PC-9 (cell line): Measurements from ENCODE around the gene ARHGAP22. TPM values are rescaled to one million over a fixed set of nuclear protein-coding genes. Genes with fewer than 3 reads are reported as not detected.

Experiments used
- BruUV-seq: library from RNA; stranded (reverse); fragments of 400-500 nt; replicated peaks from 2 replicates; lab custom pipeline; 2021; lab: Mats Ljungman, UMichigan
- CTCF ChIA-PET: fragments of 300-600 bp; sonication (Branson Sonifier 250); formaldehyde crosslinking; loops from one replicate; lab custom pipeline; 2022; ENCODE audit warnings: antibody characterized with exemption; lab: Charles Lee
- POLR2A ChIA-PET: fragments of 300-600 bp; sonication (Branson Sonifier 250); formaldehyde crosslinking; loops from one replicate; lab custom pipeline; 2022; ENCODE audit warnings: antibody characterized with exemption; ENCODE audit not compliant: unreplicated experiment; lab: Charles Lee
- DNase-seq, 2 experiments: peaks; one replicate each; pipeline versions ENCODE4 v3.0.0 to v3.0.0-alpha.2; 2015 to 2022; ENCODE audit warnings: mixed read lengths in 1 of 2
- H2AFZ ChIP-seq: fragments of 200-600 bp; sonication (generic); 2 replicates; pipeline ENCODE4 v1.8.1; 2017; ENCODE audit warnings: antibody characterized with exemption
- H3F3A ChIP-seq: fragments of 200-600 bp; sonication (generic); 2 replicates; pipeline ENCODE4 v1.8.1; 2017; ENCODE audit warnings: antibody characterized with exemption, mild to moderate bottlenecking, low read depth; ENCODE audit not compliant: insufficient read depth
- H3K27ac ChIP-seq: fragments of 200-600 bp; sonication (generic); 2 replicates; pipeline ENCODE4 v1.6.1; 2016; ENCODE audit warnings: mixed run types
- H3K27me3 ChIP-seq: fragments of 200-600 bp; sonication (generic); 2 replicates; pipeline ENCODE4 v1.6.1; 2016; ENCODE audit warnings: low read depth, mixed run types; ENCODE audit not compliant: insufficient read depth
- H3K36me3 ChIP-seq: fragments of 200-600 bp; sonication (generic); 2 replicates; pipeline ENCODE4 v1.6.1; 2016; ENCODE audit warnings: low read depth, mixed run types
- H3K4me1 ChIP-seq: fragments of 200-600 bp; sonication (generic); replicated peaks from 2 replicates; pipeline ENCODE4 v1.6.1; 2016; ENCODE audit warnings: mixed run types; ENCODE audit not compliant: insufficient read depth
- H3K4me2 ChIP-seq: fragments of 200-600 bp; sonication (generic); 2 replicates; pipeline ENCODE4 v1.6.1; 2017; ENCODE audit warnings: mixed run types
- H3K4me3 ChIP-seq: fragments of 200-600 bp; sonication (generic); 2 replicates; pipeline ENCODE4 v1.6.1; 2016; ENCODE audit warnings: mixed run types
- H3K79me2 ChIP-seq: fragments of 200-600 bp; sonication (generic); 2 replicates; pipeline ENCODE4 v1.6.1; 2017; ENCODE audit warnings: low read depth, mixed run types
- H3K9me2 ChIP-seq: fragments of 200-600 bp; sonication (generic); 2 replicates; pipeline ENCODE4 v1.8.1; 2017; ENCODE audit warnings: mild to moderate bottlenecking; ENCODE audit not compliant: insufficient read depth
- H3K9me3 ChIP-seq: fragments of 200-600 bp; sonication (generic); 2 replicates; pipeline ENCODE4 v1.8.1; 2016; ENCODE audit warnings: low read depth; ENCODE audit not compliant: insufficient read depth
- H4K20me1 ChIP-seq: fragments of 200-600 bp; sonication (generic); 2 replicates; pipeline ENCODE4 v1.8.1; 2017; ENCODE audit not compliant: insufficient read depth
- CTCF ChIP-seq: fragments of 200-600 bp; sonication (generic); conservative IDR thresholded peaks from 2 replicates; pipeline ENCODE4 v1.6.1; 2017; ENCODE audit warnings: mixed run types, antibody characterized with exemption, mild to moderate bottlenecking, moderate library complexity
- EZH2 ChIP-seq: fragments of 200-600 bp; sonication (generic); IDR thresholded peaks from 2 replicates; pipeline ENCODE4 v1.8.0; 2017; ENCODE audit warnings: antibody characterized with exemption, low read depth
- intact Hi-C: fragments of 100-400 bp; cut with micrococcal nuclease; formaldehyde crosslinking; loops from one replicate; pipeline ENCODE4 v1.10.0; 2022; ENCODE audit not compliant: unreplicated experiment
- total RNA-seq: library from RNA; stranded (reverse); gene quantifications from 2 replicates; pipeline ENCODE4 v1.2.3, GENCODE V29; 2021

The ARHGAP22 gene
- total RNA-seq, 1 experiment from 2014 or later: 4.0 TPM

GRCh38 chr10:48417374-48417773 is 187.5 kb downstream of the ARHGAP22 start:
- Histone ChIP-seq H4K20me1 (0 out of 2 replicates have a peak, but pooled peaks cover 4% of the 10 kb centered on the region), H3K27ac (no peak overlapping the region), H3K4me3 (no peak overlapping the region), H2AFZ (no peak overlapping the region), H3K4me1 (no peaks in the 10 kb centered on the region), H3K9me3 (peaks cover 8% of the 10 kb centered on the region; the same call in 1 of the 2 replicates), H3K36me3 (peaks cover 5% of the 10 kb centered on the region; the same call in 1 of the 2 replicates), H3K4me2 (no peak overlapping the region), H3K9me2 (no peaks in the 10 kb centered on the region), H3F3A (no peaks in the 10 kb centered on the region), H3K79me2 (no peaks in the 10 kb centered on the region), H3K27me3 (no peaks in the 10 kb centered on the region)
- BruUV-seq: no TSS peak
- intact Hi-C loops: no loop called here
- TF ChIP-seq EZH2 (no peak), CTCF (no peak)
- DNase-seq: no peak
- POLR2A ChIA-PET: no interaction called here
- CTCF ChIA-PET: no interaction called here

- no peak overlapping the region for H3K4me2 ChIP-seq
- intact Hi-C loops: no loop called here
- no peak overlapping the region for H3K4me3 ChIP-seq
Measured at GRCh38 chr10:48416584-48417232, 188.2 kb downstream of the ARHGAP22 start.

DNA sequence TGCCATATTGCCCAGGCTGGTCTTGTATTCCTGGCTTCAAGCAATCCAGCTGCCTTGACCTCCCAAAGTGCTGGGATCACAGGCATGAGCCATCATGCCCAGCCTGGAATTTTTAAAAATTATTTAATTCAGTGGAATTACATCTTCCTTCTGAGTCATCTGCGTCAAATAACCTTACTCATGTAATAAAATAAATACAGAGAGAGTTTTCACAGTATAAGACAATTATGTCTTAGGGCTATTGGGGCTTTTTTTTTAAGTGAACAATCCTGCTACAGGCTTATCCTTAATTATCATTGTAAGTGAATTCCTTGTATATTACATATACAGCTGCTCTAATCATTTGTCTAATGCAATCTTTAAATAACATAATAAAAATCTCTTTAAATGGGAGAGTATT is 190.1 kb downstream of the ARHGAP22 start:
- H3K79me2 ChIP-seq: no peaks in the 10 kb centered on the region
- DNase-seq: no peak
- H2AFZ ChIP-seq: no peak overlapping the region
- no peaks in the 10 kb centered on the region for H4K20me1 ChIP-seq
- H3K27me3 ChIP-seq: no peaks in the 10 kb centered on the region
- no peak overlapping the region for H3K27ac ChIP-seq
- peaks cover 19% of the 10 kb centered on the region for H3K36me3 ChIP-seq
- intact Hi-C loops: no loop called here
- H3K9me3 ChIP-seq: peaks cover 13% of the 10 kb centered on the region; the same call in 1 of the 2 replicates
- CTCF ChIA-PET: no interaction called here
- no peak overlapping the region for H3K4me2 ChIP-seq
- H3K4me1 ChIP-seq: no peaks in the 10 kb centered on the region
- POLR2A ChIA-PET: no interaction called here
- no peak for TF ChIP-seq CTCF
- TF ChIP-seq EZH2: no peak
- no peak overlapping the region for H3K4me3 ChIP-seq
- H3F3A ChIP-seq: no peaks in the 10 kb centered on the region
- BruUV-seq: no TSS peak
- H3K9me2 ChIP-seq: no peaks in the 10 kb centered on the region

More at GRCh38 chr10:48416584-48417232, 188.2 kb downstream of the ARHGAP22 start:
- no peak overlapping the region for H3K27ac ChIP-seq
- H3K9me2 ChIP-seq: no peaks in the 10 kb centered on the region
- no peaks in the 10 kb centered on the region for H3F3A ChIP-seq
- H3K9me3 ChIP-seq: peaks cover 13% of the 10 kb centered on the region; the same call in 1 of the 2 replicates
- 0 out of 2 replicates have a peak, but pooled peaks cover 4% of the 10 kb centered on the region for H4K20me1 ChIP-seq
- no peak overlapping the region for H2AFZ ChIP-seq
- TF ChIP-seq EZH2: no peak
- no peak for TF ChIP-seq CTCF
- ChIA-PET POLR2A (no interaction called here), CTCF (no interaction called here)
- no peaks in the 10 kb centered on the region for H3K4me1 ChIP-seq
- peaks cover 11% of the 10 kb centered on the region; the same call in 1 of the 2 replicates for H3K36me3 ChIP-seq
- no peak for DNase-seq
- H3K27me3 ChIP-seq: no peaks in the 10 kb centered on the region
- no TSS peak for BruUV-seq
- no peaks in the 10 kb centered on the region for H3K79me2 ChIP-seq
